ENCODE results near the gene CKAP2L. TPM values are rescaled to one million over a fixed set of nuclear protein-coding genes. Genes with fewer than 3 reads are reported as not detected.

Gene CKAP2L
- polyA plus RNA-seq, 2 donors: 1.6 to 3.5 TPM

DNA sequence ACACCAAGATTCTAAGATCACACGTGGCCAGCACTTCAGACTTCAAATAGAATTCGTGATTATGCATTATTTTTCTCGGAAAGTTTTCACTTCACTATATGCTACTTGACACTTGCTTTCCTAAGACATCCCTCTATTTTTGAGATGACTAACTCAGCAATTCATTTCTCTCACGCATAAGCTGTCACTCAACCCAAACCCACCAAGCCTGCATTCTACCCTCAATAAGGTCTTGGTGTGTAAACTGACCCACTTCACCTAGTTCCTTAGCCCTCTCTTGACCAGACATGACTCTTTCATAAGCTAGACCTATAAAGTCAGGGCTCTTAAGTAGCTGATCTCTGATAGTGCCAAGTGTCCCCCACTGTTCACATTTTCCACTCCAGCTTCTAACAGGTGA is 11.7 kb downstream of the CKAP2L start:
- peaks cover 0 to 2% of the 10 kb centered on the region in 2 donors for H3K9me3 ChIP-seq (ENCODE audit: control insufficient read depth in 2 of 2, insufficient read depth in 1 of 2, low read depth in 1 of 2, low read length in 1 of 2)
- WGBS, 2 donors: 74 to 81% methylated on average over 4 of the region's 4 CpGs
- H3K4me1 ChIP-seq (ENCODE audit: control insufficient read depth in 2 of 2, insufficient read depth in 2 of 2, low read length in 1 of 2): no peaks in the 10 kb centered on the region
- peaks cover 0 to 3% of the 10 kb centered on the region in 2 donors for H3K36me3 ChIP-seq (ENCODE audit: control insufficient read depth in 2 of 2, insufficient read depth in 2 of 2, low read length in 1 of 2)
- H3K4me3 ChIP-seq (ENCODE audit: low read depth in 1 of 2, low read length in 2 of 2): no peak overlapping the region
- H3K27me3 ChIP-seq (ENCODE audit: control insufficient read depth in 1 of 2, insufficient read depth in 2 of 2, low read length in 2 of 2): no peaks in the 10 kb centered on the region
- no peak overlapping the region for H3K27ac ChIP-seq (ENCODE audit: low read depth in 2 of 2, low read length in 1 of 2)

DNA sequence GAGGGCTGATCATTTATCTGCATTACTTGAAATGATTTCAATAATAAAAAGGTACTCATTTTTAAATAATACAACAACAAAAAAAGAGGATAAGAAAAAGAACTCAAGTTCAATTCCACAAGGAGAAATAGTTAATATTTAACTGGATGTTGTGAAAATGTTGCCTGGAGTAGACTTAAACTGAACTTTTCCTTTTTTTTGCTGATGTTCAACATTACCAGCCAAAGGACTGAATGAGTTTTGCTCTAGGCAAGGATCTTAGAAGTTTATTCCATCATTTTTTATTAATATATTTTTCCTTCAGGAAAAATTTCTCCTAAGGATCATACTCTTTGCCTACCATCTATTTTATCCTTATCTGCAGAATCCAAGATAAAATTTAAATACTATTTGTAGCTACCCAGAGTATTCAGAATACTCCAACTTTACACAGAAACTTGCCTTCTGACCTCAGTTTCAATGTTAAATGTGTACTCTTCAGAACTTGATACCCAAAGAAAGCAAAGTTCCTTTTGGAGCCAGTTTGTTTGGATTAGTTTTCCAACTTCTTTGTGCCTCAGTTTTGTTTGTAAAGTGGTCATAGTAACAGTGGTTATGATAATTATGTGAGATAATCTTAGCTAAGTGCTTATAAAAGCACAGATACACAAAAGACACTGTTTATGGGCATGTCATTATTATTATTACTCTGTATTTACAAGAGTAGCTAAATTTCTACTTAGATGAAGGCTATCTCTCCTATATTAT is 12.8 kb downstream of the CKAP2L start:
- Histone ChIP-seq H3K36me3 (ENCODE audit: control insufficient read depth in 2 of 2, insufficient read depth in 2 of 2, low read length in 1 of 2) (peaks cover 0 to 3% of the 10 kb centered on the region in 2 donors), H3K27ac (ENCODE audit: low read depth in 2 of 2, low read length in 1 of 2) (no peak overlapping the region), H3K4me3 (ENCODE audit: low read depth in 1 of 2, low read length in 2 of 2) (no peak overlapping the region), H3K27me3 (ENCODE audit: control insufficient read depth in 1 of 2, insufficient read depth in 2 of 2, low read length in 2 of 2) (no peaks in the 10 kb centered on the region), H3K4me1 (ENCODE audit: control insufficient read depth in 2 of 2, insufficient read depth in 2 of 2, low read length in 1 of 2) (no peaks in the 10 kb centered on the region), H3K9me3 (ENCODE audit: control insufficient read depth in 2 of 2, insufficient read depth in 1 of 2, low read depth in 1 of 2, low read length in 1 of 2) (peaks cover 0 to 2% of the 10 kb centered on the region in 2 donors)

- no peak overlapping the region for H3K4me3 ChIP-seq (ENCODE audit: low read depth in 1 of 2, low read length in 2 of 2)
- H3K27ac ChIP-seq (ENCODE audit: low read depth in 2 of 2, low read length in 1 of 2): peak overlapping the region in 1 of 2 donors; percentile 40
- H3K9me3 ChIP-seq (ENCODE audit: control insufficient read depth in 2 of 2, insufficient read depth in 1 of 2, low read depth in 1 of 2, low read length in 1 of 2): peaks cover 0 to 2% of the 10 kb centered on the region in 2 donors
- no peaks in the 10 kb centered on the region for H3K4me1 ChIP-seq (ENCODE audit: control insufficient read depth in 2 of 2, insufficient read depth in 2 of 2, low read length in 1 of 2)
- H3K27me3 ChIP-seq (ENCODE audit: control insufficient read depth in 1 of 2, insufficient read depth in 2 of 2, low read length in 2 of 2): no peaks in the 10 kb centered on the region
- peaks cover 0 to 3% of the 10 kb centered on the region in 2 donors for H3K36me3 ChIP-seq (ENCODE audit: control insufficient read depth in 2 of 2, insufficient read depth in 2 of 2, low read length in 1 of 2)
Measured at GRCh38 chr2:112750560-112750843, 13.9 kb downstream of the CKAP2L start.

DNA sequence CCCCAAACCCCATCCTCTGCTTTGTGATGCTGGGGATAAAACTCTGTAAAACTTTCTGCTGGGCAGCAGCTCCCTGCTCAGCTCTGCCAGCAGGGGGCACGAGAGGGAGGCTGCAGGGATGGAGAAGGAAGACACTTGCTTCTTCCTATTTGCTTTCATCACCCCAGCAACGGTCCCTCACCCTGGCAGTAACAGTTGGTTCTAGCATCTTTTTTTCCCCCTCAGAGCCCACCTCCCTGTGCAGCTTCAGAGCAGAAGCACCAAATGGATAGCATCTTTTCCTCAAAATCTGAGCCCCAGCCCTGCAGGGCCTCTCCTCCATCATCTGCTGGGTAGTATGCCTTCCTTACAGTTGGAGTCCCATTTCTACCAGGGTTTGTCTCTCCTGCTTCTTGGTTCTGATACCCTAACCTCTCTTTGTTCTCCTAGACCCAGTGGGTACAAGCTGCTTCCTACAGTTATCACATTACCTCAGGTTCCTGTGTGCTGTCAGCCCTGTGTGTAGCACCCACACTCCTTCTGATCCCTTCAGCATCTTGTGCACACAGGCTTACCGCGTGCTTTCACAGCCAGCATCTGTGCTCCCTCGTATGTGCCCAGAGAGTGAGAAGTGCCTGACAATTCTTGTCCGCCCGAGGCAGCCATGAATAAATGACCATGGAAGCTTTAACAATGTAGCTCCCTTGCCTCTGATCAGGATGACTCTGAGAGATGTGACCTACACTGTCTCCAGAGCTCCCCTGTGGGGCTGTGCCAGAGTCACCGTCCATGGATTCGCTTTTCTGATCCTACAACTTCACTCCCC is 14.5 kb downstream of the CKAP2L start:
- Histone ChIP-seq H3K4me1 (ENCODE audit: control insufficient read depth in 2 of 2, insufficient read depth in 2 of 2, low read length in 1 of 2) (no peaks in the 10 kb centered on the region), H3K27ac (ENCODE audit: low read depth in 2 of 2, low read length in 1 of 2) (peak overlapping the region in 1 of 2 donors; percentile 40), H3K27me3 (ENCODE audit: control insufficient read depth in 1 of 2, insufficient read depth in 2 of 2, low read length in 2 of 2) (no peaks in the 10 kb centered on the region), H3K36me3 (ENCODE audit: control insufficient read depth in 2 of 2, insufficient read depth in 2 of 2, low read length in 1 of 2) (peaks cover 0 to 3% of the 10 kb centered on the region in 2 donors), H3K4me3 (ENCODE audit: low read depth in 1 of 2, low read length in 2 of 2) (no peak overlapping the region), H3K9me3 (ENCODE audit: control insufficient read depth in 2 of 2, insufficient read depth in 1 of 2, low read depth in 1 of 2, low read length in 1 of 2) (peaks cover 0 to 2% of the 10 kb centered on the region in 2 donors)
- 64 to 65% methylated on average over 9 of the region's 9 CpGs for WGBS, 2 donors

DNA sequence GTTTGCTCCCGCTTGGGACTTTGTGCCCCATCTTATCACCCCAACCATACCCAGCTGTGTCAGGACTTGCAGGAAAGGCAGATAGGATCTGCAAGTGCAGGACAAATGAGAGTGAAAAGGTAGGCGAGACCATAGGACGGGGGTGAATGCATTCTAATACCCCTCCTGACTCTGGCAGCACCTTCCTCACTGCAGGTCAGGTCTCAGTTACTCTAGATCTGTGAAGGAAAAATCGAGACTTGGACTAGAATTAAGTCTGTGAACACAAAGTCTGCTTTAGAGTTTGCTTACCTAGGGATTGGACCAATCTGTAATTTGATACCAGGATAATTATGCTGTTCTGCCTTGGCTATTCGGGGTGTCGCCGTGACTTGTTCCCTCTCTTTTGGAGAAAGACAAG is 23.9 kb downstream of the CKAP2L start:
- Histone ChIP-seq H3K4me1 (ENCODE audit: control insufficient read depth in 2 of 2, insufficient read depth in 2 of 2, low read length in 1 of 2) (no peaks in the 10 kb centered on the region), H3K27me3 (ENCODE audit: control insufficient read depth in 1 of 2, insufficient read depth in 2 of 2, low read length in 2 of 2) (no peaks in the 10 kb centered on the region), H3K9me3 (ENCODE audit: control insufficient read depth in 2 of 2, insufficient read depth in 1 of 2, low read depth in 1 of 2, low read length in 1 of 2) (no peaks in the 10 kb centered on the region), H3K4me3 (ENCODE audit: low read depth in 1 of 2, low read length in 2 of 2) (no peak overlapping the region), H3K27ac (ENCODE audit: low read depth in 2 of 2, low read length in 1 of 2) (no peak overlapping the region), H3K36me3 (ENCODE audit: control insufficient read depth in 2 of 2, insufficient read depth in 2 of 2, low read length in 1 of 2) (no peaks in the 10 kb centered on the region)
- 53 to 71% methylated on average over 7 of the region's 7 CpGs for WGBS, 2 donors

- H3K4me1 ChIP-seq (ENCODE audit: control insufficient read depth in 2 of 2, insufficient read depth in 2 of 2, low read length in 1 of 2): no peaks in the 10 kb centered on the region
Measured at GRCh38 chr2:112737542-112738232, 26.7 kb downstream of the CKAP2L start.

GRCh38 chr2:112733871-112734270 is 30.5 kb downstream of the CKAP2L start:
- Histone ChIP-seq H3K36me3 (ENCODE audit: control insufficient read depth in 2 of 2, insufficient read depth in 2 of 2, low read length in 1 of 2) (no peaks in the 10 kb centered on the region), H3K4me1 (ENCODE audit: control insufficient read depth in 2 of 2, insufficient read depth in 2 of 2, low read length in 1 of 2) (no peaks in the 10 kb centered on the region), H3K4me3 (ENCODE audit: low read depth in 1 of 2, low read length in 2 of 2) (no peak overlapping the region), H3K27ac (ENCODE audit: low read depth in 2 of 2, low read length in 1 of 2) (no peak overlapping the region), H3K27me3 (ENCODE audit: control insufficient read depth in 1 of 2, insufficient read depth in 2 of 2, low read length in 2 of 2) (no peaks in the 10 kb centered on the region), H3K9me3 (ENCODE audit: control insufficient read depth in 2 of 2, insufficient read depth in 1 of 2, low read depth in 1 of 2, low read length in 1 of 2) (no peaks in the 10 kb centered on the region)
- 57 to 67% methylated on average over 1 of the region's 1 CpG for WGBS, 2 donors

More at GRCh38 chr2:112737542-112738232, 26.7 kb downstream of the CKAP2L start:
- Histone ChIP-seq H3K36me3 (ENCODE audit: control insufficient read depth in 2 of 2, insufficient read depth in 2 of 2, low read length in 1 of 2) (no peaks in the 10 kb centered on the region), H3K27ac (ENCODE audit: low read depth in 2 of 2, low read length in 1 of 2) (no peak overlapping the region), H3K9me3 (ENCODE audit: control insufficient read depth in 2 of 2, insufficient read depth in 1 of 2, low read depth in 1 of 2, low read length in 1 of 2) (no peaks in the 10 kb centered on the region), H3K4me3 (ENCODE audit: low read depth in 1 of 2, low read length in 2 of 2) (no peak overlapping the region), H3K27me3 (ENCODE audit: control insufficient read depth in 1 of 2, insufficient read depth in 2 of 2, low read length in 2 of 2) (no peaks in the 10 kb centered on the region)
- WGBS, 2 donors: 70 to 72% methylated on average over 1 of the region's 1 CpG

DNA sequence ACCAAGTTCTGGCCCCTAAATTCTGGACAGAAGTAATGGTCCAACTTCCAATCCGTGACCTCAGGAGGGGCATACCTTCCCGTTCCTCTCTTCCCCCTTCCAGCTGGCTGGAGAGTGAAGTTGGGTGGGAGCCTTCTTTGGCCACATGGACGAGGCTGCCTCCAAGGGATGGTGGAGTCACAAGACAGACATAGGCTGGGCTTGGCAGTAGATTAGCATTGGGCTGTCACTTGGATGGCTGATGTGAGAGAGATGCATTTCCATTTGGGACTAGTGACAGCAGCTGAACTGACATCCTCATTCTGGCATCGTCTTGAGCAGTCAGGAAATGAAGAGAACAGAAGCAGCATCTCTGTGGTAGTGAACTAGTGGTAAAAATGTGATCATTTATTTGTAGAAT is 31.0 kb downstream of the CKAP2L start:
- no peak overlapping the region for H3K4me3 ChIP-seq (ENCODE audit: low read depth in 1 of 2, low read length in 2 of 2)
- no peak overlapping the region for H3K27ac ChIP-seq (ENCODE audit: low read depth in 2 of 2, low read length in 1 of 2)
- 63 to 65% methylated on average over 4 of the region's 4 CpGs for WGBS, 2 donors
- H3K9me3 ChIP-seq (ENCODE audit: control insufficient read depth in 2 of 2, insufficient read depth in 1 of 2, low read depth in 1 of 2, low read length in 1 of 2): no peaks in the 10 kb centered on the region
- no peaks in the 10 kb centered on the region for H3K4me1 ChIP-seq (ENCODE audit: control insufficient read depth in 2 of 2, insufficient read depth in 2 of 2, low read length in 1 of 2)
- H3K27me3 ChIP-seq (ENCODE audit: control insufficient read depth in 1 of 2, insufficient read depth in 2 of 2, low read length in 2 of 2): no peaks in the 10 kb centered on the region
- H3K36me3 ChIP-seq (ENCODE audit: control insufficient read depth in 2 of 2, insufficient read depth in 2 of 2, low read length in 1 of 2): no peaks in the 10 kb centered on the region

- Histone ChIP-seq H3K36me3 (ENCODE audit: control insufficient read depth in 2 of 2, insufficient read depth in 2 of 2, low read length in 1 of 2) (no peaks in the 10 kb centered on the region), H3K27me3 (ENCODE audit: control insufficient read depth in 1 of 2, insufficient read depth in 2 of 2, low read length in 2 of 2) (no peaks in the 10 kb centered on the region)
Measured at GRCh38 chr2:112731479-112731878, 32.9 kb downstream of the CKAP2L start.

More at GRCh38 chr2:112731479-112731878, 32.9 kb downstream of the CKAP2L start:
- H3K9me3 ChIP-seq (ENCODE audit: control insufficient read depth in 2 of 2, insufficient read depth in 1 of 2, low read depth in 1 of 2, low read length in 1 of 2): no peaks in the 10 kb centered on the region
- WGBS, 2 donors: 80 to 89% methylated on average over 2 of the region's 2 CpGs
- no peaks in the 10 kb centered on the region for H3K4me1 ChIP-seq (ENCODE audit: control insufficient read depth in 2 of 2, insufficient read depth in 2 of 2, low read length in 1 of 2)
- H3K27ac ChIP-seq (ENCODE audit: low read depth in 2 of 2, low read length in 1 of 2): no peak overlapping the region
- H3K4me3 ChIP-seq (ENCODE audit: low read depth in 1 of 2, low read length in 2 of 2): no peak overlapping the region
